GM21360 (cell line): ENCODE measurements around the gene TMEM270.
"Not testable (repeated sequence)": the region's sequence is repeated elsewhere in the genome, so short reads cannot be mapped to it uniquely, and the experiment has no call there.

Experiments
- ATAC-seq: cut with Tn5 transposase; IDR thresholded peaks from one replicate; pipeline ENCODE4 v1.9.1; 2021; ENCODE audit warnings: mild to moderate bottlenecking, moderate library complexity; ENCODE audit not compliant: unreplicated experiment

Gene TMEM270

GRCh38 chr7:73860859-73861258, at the start of gene TMEM270:
TSS of gene TMEM270 (plus strand) at chr7:73861159. CDS start at chr7:73861195, 36 bp downstream.
- ATAC-seq, result no peak

- ATAC-seq, result no peak
Measured at GRCh38 chr7:73811760-73812168, 49.2 kb upstream of the TMEM270 start.

- no peak for ATAC-seq
Measured at GRCh38 chr7:73812996-73813395, 48.0 kb upstream of the TMEM270 start.

- ATAC-seq, result no peak
Measured at GRCh38 chr7:73815436-73815835, 45.5 kb upstream of the TMEM270 start.

- ATAC-seq, result no peak
Measured at GRCh38 chr7:73817121-73817520, 43.8 kb upstream of the TMEM270 start.

- no peak for ATAC-seq
Measured at GRCh38 chr7:73820013-73820412, 40.9 kb upstream of the TMEM270 start.

- not testable (repeated sequence) for ATAC-seq
Measured at GRCh38 chr7:73821597-73822285, 39.2 kb upstream of the TMEM270 start.

- ATAC-seq, result no peak
Measured at GRCh38 chr7:73822319-73823173, 38.4 kb upstream of the TMEM270 start.

- ATAC-seq, result no peak
Measured at GRCh38 chr7:73823257-73823656, 37.7 kb upstream of the TMEM270 start.

- ATAC-seq, result no peak
Measured at GRCh38 chr7:73823873-73824592, 36.9 kb upstream of the TMEM270 start.

- ATAC-seq, result no peak
Measured at GRCh38 chr7:73824986-73825385, 36.0 kb upstream of the TMEM270 start.

- ATAC-seq, result no peak
Measured at GRCh38 chr7:73827567-73828106, 33.3 kb upstream of the TMEM270 start.

- no peak for ATAC-seq
Measured at GRCh38 chr7:73828107-73828803, 32.7 kb upstream of the TMEM270 start.

- ATAC-seq, result no peak
Measured at GRCh38 chr7:73828972-73829371, 32.0 kb upstream of the TMEM270 start.

GRCh38 chr7:73829505-73829904, 31.5 kb upstream of the TMEM270 start:
- no peak for ATAC-seq

- ATAC-seq, result no peak
Measured at GRCh38 chr7:73829921-73830680, 30.9 kb upstream of the TMEM270 start.

GRCh38 chr7:73830681-73831583, 30.0 kb upstream of the TMEM270 start, which contains the start of gene CLDN4:
TSS of gene CLDN4 (plus strand) at chr7:73830996. CDS start at chr7:73831202, 206 bp downstream.
- no peak for ATAC-seq

GRCh38 chr7:73831584-73831833, 29.4 kb upstream of the TMEM270 start:
- no peak for ATAC-seq
